Upper lobe of right lung (tissue), 1 donor: ENCODE data around the gene BCKDHA. TPM values are rescaled to one million over a fixed set of nuclear protein-coding genes. Genes with fewer than 3 reads are reported as not detected.
A peak's percentile ranks its signal among the peaks of the same experiment; 100 is the strongest.

Experiments used
- ATAC-seq: fragments of 200-7000 bp; cut with Tn5 transposase; one replicate; pipeline ENCODE4 v1.9.1; 2020; ENCODE audit warnings: mild to moderate bottlenecking, moderate library complexity
- DNase-seq: peaks from one replicate; pipeline ENCODE4 v3.0.0-alpha.2; 2020
- H3K27ac ChIP-seq: fragments of 200-600 bp; one replicate; pipeline ENCODE4 v1.8.0; 2022
- H3K27me3 ChIP-seq: fragments of 200-600 bp; one replicate; pipeline ENCODE4 v1.8.0; 2022; ENCODE audit warnings: mild to moderate bottlenecking
- H3K36me3 ChIP-seq: fragments of 200-600 bp; one replicate; pipeline ENCODE4 v1.8.0; 2022
- H3K4me1 ChIP-seq: fragments of 200-600 bp; one replicate; pipeline ENCODE4 v1.8.0; 2022
- H3K4me3 ChIP-seq: fragments of 200-600 bp; one replicate; pipeline ENCODE4 v1.8.0; 2022; ENCODE audit warnings: mild to moderate bottlenecking
- H3K9me3 ChIP-seq: fragments of 200-600 bp; one replicate; pipeline ENCODE4 v1.8.0; 2022
- CTCF ChIP-seq: fragments of 200-600 bp; IDR thresholded peaks from one replicate; pipeline ENCODE4 v1.8.0; 2022; ENCODE audit warnings: antibody characterized with exemption
- intact Hi-C: fragments of 100-400 bp; cut with DNase I; formaldehyde crosslinking; loops from one replicate; pipeline ENCODE4 v1.11.0; 2022
- total RNA-seq: library from RNA; stranded (reverse); fragmentation: NEBNext Ultra II Directional; extraction: Animal tissue kit (Norgen Biotek cat#: 25700); gene quantifications from one replicate; pipeline ENCODE4 v1.2.1, GENCODE V29; 2021
- donor health status: DM: no; HTN: yes; CAD: no; lungs with severe emphysema.

BCKDHA gene
- total RNA-seq, 1 donor from 2014 or later = 15.0 TPM

DNA sequence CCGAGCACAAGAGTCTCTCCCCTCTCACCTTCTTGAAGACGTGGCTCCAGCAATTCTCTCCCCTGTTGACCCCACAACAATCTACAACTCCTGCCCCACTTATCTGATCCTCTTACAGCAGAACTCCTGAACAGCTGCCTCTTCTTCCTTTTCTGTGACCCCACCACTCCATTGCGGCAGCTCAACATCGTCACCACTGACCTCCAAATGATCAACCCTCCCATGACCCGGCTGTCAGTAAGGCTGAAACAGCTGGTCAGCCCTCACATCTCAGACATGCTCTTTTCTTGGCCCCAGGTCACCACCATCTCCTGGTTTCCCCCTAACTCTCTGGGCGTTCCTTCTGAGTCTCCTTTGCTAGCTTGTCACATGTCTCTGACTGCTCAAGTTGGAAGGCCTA, 2.3 kb upstream of the BCKDHA start:
- H3K9me3 ChIP-seq = no peaks in the 10 kb centered on the region
- peaks cover 16% of the 10 kb centered on the region for H3K36me3 ChIP-seq
- no peak for TF ChIP-seq CTCF
- intact Hi-C loops = no loop called here
- peaks cover 19% of the 10 kb centered on the region for H3K4me1 ChIP-seq
- H3K27ac ChIP-seq = no peak overlapping the region
- DNase-seq = no peak
- no peak for ATAC-seq
- no peak overlapping the region for H3K4me3 ChIP-seq
- H3K27me3 ChIP-seq = no peaks in the 10 kb centered on the region

DNA sequence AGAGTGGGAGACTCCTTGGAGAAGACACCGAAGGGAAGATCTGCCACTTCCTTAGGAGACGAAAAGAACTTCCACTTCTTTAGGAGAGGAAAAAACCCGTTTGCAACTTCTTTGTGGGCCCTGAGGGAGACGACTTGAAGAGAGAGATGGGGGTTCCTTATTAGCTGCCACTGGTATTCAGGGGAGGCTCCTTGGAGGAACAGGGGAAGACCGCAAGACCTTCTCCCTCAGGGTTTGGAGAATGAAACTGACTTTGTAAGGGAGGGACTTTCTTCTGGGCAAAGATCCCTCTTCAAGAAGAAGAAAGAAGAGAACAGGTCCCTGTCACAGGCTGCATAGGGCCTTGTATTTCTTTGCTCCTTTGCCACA, 416 bp downstream of the BCKDHA start:
- intact Hi-C loops = no loop called here

GRCh38 chr19:41398598-41398997, 980 bp downstream of the BCKDHA start:
- peaks cover 8% of the 10 kb centered on the region for H3K36me3 ChIP-seq
- intact Hi-C loops = no loop called here
- DNase-seq (no peak), ATAC-seq (no peak)
- no peak for TF ChIP-seq CTCF
- peak overlapping the region; percentile 76 for H3K4me3 ChIP-seq
- no peaks in the 10 kb centered on the region for H3K27me3 ChIP-seq
- H3K27ac ChIP-seq = peak overlapping the region; percentile 96
- peaks cover 19% of the 10 kb centered on the region for H3K4me1 ChIP-seq
- H3K9me3 ChIP-seq = no peaks in the 10 kb centered on the region

More for the DNA sequence above, 416 bp downstream of the BCKDHA start:
- H3K4me1 ChIP-seq = peaks cover 19% of the 10 kb centered on the region
- no peak for TF ChIP-seq CTCF
- H3K27ac ChIP-seq = peak overlapping the region; percentile 96
- DNase-seq (no peak), ATAC-seq (no peak)
- no peaks in the 10 kb centered on the region for H3K9me3 ChIP-seq
- H3K27me3 ChIP-seq = no peaks in the 10 kb centered on the region
- H3K36me3 ChIP-seq = peaks cover 2% of the 10 kb centered on the region
- H3K4me3 ChIP-seq = peak overlapping the region; percentile 76

DNA sequence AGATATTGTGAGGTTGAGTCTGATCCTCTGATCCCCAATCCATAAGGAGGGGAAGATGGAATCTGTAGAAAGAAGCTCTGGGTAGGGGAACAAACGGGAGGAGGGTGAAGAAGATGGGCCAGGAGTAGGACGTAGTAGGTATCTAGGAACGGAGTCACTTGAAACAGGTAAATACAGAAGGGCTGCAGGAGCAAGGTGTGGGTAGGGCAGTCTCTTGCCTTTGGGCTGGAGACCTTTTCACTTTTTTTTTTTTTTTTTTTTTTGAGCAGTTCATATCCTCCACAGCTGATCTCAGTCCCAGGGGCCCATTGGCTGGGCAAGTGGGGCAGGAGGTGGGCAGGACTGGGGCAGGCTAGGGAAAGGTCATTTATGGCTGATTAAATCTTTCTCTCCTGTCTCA, 1.5 kb downstream of the BCKDHA start:
- DNase-seq = no peak
- no peaks in the 10 kb centered on the region for H3K9me3 ChIP-seq
- peaks cover 11% of the 10 kb centered on the region for H3K36me3 ChIP-seq
- ATAC-seq = no peak
- intact Hi-C loops = no loop called here
- H3K27ac ChIP-seq = no peak overlapping the region
- H3K4me1 ChIP-seq = peaks cover 19% of the 10 kb centered on the region
- no peaks in the 10 kb centered on the region for H3K27me3 ChIP-seq
- H3K4me3 ChIP-seq = peak overlapping the region; percentile 76
- TF ChIP-seq CTCF = no peak

- no peaks in the 10 kb centered on the region for H3K27me3 ChIP-seq
- H3K4me3 ChIP-seq = no peak overlapping the region
- H3K27ac ChIP-seq = no peak overlapping the region
- H3K9me3 ChIP-seq = no peaks in the 10 kb centered on the region
- no peak for TF ChIP-seq CTCF
- peaks cover 19% of the 10 kb centered on the region for H3K4me1 ChIP-seq
- peaks cover 11% of the 10 kb centered on the region for H3K36me3 ChIP-seq
- no peak for DNase-seq
- ATAC-seq = no peak
- intact Hi-C loops = no loop called here
These were observed 1.9 kb downstream of the BCKDHA start for GRCh38 chr19:41399525-41399924.

DNA sequence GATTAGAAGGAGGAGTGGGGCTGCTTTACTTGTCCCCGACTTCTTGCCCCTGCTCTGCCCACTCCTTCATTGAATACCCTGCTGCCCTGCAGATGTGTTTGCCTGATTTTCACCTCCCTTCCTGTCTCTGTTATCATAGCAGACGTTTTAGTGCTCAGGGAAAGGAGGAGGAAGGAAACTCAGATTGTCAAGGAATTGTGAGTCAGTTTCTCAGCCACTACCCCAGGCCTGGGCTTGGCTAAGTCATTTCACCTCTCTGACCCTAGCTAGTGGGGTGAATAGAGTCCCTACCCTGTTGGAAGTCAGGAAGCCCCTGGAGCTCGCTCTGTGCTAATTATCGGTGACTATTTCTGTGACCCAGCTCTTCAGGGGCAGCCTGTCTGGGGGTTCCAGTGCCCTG, 3.9 kb downstream of the BCKDHA start:
- intact Hi-C loops = no loop called here
- peaks cover 20% of the 10 kb centered on the region for H3K4me1 ChIP-seq
- no peaks in the 10 kb centered on the region for H3K27me3 ChIP-seq
- H3K36me3 ChIP-seq = peaks cover 11% of the 10 kb centered on the region
- ATAC-seq (no peak), DNase-seq (no peak)
- H3K9me3 ChIP-seq = no peaks in the 10 kb centered on the region
- TF ChIP-seq CTCF = no peak
- H3K27ac ChIP-seq = no peak overlapping the region
- no peak overlapping the region for H3K4me3 ChIP-seq
